ENCODE measurements around the gene NRIP1. TPM values are rescaled to one million over a fixed set of nuclear protein-coding genes. Genes with fewer than 3 reads are reported as not detected.

The NRIP1 gene
- total RNA-seq, 2 experiments from 2014 or later, result 12.4 to 12.8 TPM

DNA sequence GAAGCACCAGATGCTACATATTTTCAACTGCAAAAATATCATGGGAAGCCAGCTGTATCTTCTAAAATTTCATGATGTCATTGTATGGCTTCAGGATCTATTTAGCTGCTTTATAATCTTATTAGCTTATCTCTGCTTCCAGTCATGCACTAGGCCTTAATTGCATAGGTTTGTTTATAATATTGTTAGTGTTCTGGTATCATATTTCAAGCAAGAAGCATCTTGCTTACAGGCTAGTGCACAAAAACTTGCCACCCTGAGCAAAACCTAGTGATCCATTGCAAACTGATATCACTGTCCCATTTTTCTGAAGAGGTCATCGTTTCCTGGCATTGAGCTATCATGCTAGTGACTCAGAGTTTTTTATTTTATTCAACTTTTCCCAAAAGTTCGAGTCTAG, 15.7 kb upstream of the NRIP1 start:
- Mint-ChIP-seq H3K27ac (no peak overlapping the region), H3K4me3 (no peak overlapping the region), H3K27me3 (no peaks in the 10 kb centered on the region)

DNA sequence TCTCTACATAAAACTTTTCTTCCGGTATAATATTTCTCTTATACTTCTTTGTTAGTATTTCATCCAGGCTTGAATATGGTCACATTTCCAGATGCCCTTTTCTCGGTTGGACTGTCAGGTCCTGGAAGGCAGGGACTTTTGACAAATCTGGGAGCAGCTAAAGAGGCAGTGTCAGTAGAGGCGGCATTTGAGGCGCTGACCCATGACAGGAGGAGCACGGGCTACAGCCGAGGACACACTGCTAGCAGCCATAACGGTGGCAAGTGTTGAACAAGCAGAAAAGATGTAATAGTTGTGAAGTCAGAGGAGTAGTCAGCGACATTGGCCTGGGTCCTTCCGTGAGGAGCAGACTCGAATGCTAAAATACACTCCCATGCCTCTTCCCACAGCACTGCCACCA, 14.5 kb upstream of the NRIP1 start:
- no peaks in the 10 kb centered on the region for H3K9me3 Mint-ChIP-seq
- H3K27me3 Mint-ChIP-seq, result no peaks in the 10 kb centered on the region
- ATAC-seq, result no peak
- no peaks in the 10 kb centered on the region for H3K36me3 Mint-ChIP-seq (ENCODE audit: low read depth)
- TF ChIP-seq, protein P1, sequence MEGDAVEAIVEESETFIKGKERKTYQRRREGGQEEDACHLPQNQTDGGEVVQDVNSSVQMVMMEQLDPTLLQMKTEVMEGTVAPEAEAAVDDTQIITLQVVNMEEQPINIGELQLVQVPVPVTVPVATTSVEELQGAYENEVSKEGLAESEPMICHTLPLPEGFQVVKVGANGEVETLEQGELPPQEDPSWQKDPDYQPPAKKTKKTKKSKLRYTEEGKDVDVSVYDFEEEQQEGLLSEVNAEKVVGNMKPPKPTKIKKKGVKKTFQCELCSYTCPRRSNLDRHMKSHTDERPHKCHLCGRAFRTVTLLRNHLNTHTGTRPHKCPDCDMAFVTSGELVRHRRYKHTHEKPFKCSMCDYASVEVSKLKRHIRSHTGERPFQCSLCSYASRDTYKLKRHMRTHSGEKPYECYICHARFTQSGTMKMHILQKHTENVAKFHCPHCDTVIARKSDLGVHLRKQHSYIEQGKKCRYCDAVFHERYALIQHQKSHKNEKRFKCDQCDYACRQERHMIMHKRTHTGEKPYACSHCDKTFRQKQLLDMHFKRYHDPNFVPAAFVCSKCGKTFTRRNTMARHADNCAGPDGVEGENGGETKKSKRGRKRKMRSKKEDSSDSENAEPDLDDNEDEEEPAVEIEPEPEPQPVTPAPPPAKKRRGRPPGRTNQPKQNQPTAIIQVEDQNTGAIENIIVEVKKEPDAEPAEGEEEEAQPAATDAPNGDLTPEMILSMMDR (IDR thresholded peaks at IDR 0.05), result no peak
- no peak for DNase-seq
- intact Hi-C loops (cut with micrococcal nuclease), result no loop called here
- no peak overlapping the region for H3K27ac Mint-ChIP-seq
- H3K4me1 Mint-ChIP-seq (ENCODE audit: low read depth), result no peaks in the 10 kb centered on the region
- H3K4me3 Mint-ChIP-seq, result no peak overlapping the region
- ChIA-PET POLR2A (no interaction called here), CTCF (no interaction called here)

More for the DNA sequence above, 15.7 kb upstream of the NRIP1 start:
- no peak for DNase-seq
- H3K36me3 Mint-ChIP-seq (ENCODE audit: low read depth), result no peaks in the 10 kb centered on the region
- CTCF ChIA-PET, result no interaction called here
- no peaks in the 10 kb centered on the region for H3K4me1 Mint-ChIP-seq (ENCODE audit: low read depth)
- intact Hi-C loops (cut with micrococcal nuclease), result no loop called here
- H3K9me3 Mint-ChIP-seq, result no peaks in the 10 kb centered on the region
- POLR2A ChIA-PET, result no interaction called here
- ATAC-seq, result no peak
- TF ChIP-seq, protein P1 (IDR thresholded peaks at IDR 0.05), result no peak

DNA sequence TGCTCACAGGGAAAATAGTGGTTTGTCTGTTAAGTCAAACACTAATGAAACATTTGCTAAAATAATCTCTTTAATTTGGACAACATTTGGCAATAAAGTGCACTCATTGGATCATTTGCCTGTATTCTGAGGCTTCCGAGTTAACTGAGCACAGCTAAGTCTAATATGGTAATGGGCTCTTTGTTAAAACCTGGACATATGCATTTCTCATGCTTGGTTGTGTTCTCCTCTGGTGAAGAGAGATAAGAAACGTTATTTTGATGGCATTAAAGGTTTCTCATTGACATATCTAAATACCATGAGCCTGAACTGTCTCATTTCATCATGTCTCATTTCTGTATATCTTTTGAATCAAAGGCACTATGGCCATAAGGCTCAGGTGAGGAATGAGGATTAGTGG, 13.4 kb upstream of the NRIP1 start:
- Mint-ChIP-seq H3K4me3 (no peak overlapping the region), H3K9me3 (no peaks in the 10 kb centered on the region), H3K36me3 (ENCODE audit: low read depth) (no peaks in the 10 kb centered on the region), H3K4me1 (ENCODE audit: low read depth) (no peaks in the 10 kb centered on the region), H3K27ac (no peak overlapping the region), H3K27me3 (no peaks in the 10 kb centered on the region)
- CTCF ChIA-PET, result no interaction called here
- POLR2A ChIA-PET, result no interaction called here
- intact Hi-C loops (cut with micrococcal nuclease), result no loop called here
- no peak for ATAC-seq
- DNase-seq, result no peak
- TF ChIP-seq, protein P1 (IDR thresholded peaks at IDR 0.05), result no peak

DNA sequence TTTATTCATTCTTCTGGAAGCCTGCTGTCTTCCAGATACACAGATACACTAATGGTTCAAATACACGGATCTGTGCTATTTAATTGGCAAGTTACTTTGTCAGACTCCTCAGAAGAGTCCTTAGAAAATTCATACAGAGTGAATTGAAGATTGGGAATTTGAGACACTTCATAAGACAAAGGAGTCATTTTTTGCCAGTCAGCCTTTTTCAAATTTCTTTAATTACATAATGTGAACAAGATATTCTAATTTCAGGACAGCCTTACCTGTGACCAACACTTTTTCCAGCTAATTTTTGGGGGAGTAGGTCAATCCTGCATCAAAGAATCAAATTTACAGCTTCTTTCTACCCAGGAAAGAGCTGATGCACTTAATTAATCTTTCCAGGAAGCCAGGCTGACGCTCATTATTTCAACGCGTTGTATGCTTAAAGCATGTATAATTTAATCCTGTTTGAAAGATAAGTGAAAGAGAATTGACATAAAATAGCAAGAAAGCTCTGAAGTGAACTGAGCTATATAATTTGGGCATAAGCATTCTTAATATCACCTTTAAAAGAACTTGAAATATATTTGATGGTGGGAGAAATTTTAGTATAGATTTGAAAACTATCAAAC, 12.8 kb upstream of the NRIP1 start:
- ATAC-seq (no peak), DNase-seq (no peak)
- no peaks in the 10 kb centered on the region for H3K9me3 Mint-ChIP-seq
- TF ChIP-seq, protein P1 (IDR thresholded peaks at IDR 0.05), result no peak
- ChIA-PET CTCF (no interaction called here), POLR2A (no interaction called here)
- H3K27ac Mint-ChIP-seq, result no peak overlapping the region
- H3K4me1 Mint-ChIP-seq (ENCODE audit: low read depth), result no peaks in the 10 kb centered on the region
- H3K4me3 Mint-ChIP-seq, result no peak overlapping the region
- H3K27me3 Mint-ChIP-seq, result no peaks in the 10 kb centered on the region
- intact Hi-C loops (cut with micrococcal nuclease), result no loop called here
- no peaks in the 10 kb centered on the region for H3K36me3 Mint-ChIP-seq (ENCODE audit: low read depth)

DNA sequence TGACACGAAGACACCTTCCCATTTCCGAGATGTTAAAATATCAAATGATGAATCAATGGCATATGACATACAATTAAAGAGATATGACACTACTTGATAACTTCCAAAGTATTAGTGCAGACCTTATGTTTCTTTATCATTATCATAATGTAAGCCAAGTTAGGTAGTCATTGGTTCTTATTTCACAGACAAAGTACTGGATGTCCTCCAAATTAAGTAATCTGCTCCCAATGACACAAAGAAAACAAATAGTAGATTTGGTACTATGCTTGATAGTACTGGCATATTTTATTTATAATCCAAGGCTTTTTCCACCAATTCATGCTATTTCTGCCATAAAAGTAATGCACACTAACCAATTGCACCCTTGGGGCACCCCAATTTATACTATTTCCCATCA, 11.9 kb upstream of the NRIP1 start:
- intact Hi-C loops (cut with micrococcal nuclease), result no loop called here
- TF ChIP-seq, protein P1 (IDR thresholded peaks at IDR 0.05), result no peak
- Mint-ChIP-seq H3K9me3 (no peaks in the 10 kb centered on the region), H3K27ac (no peak overlapping the region), H3K4me3 (no peak overlapping the region), H3K27me3 (no peaks in the 10 kb centered on the region), H3K36me3 (ENCODE audit: low read depth) (no peaks in the 10 kb centered on the region), H3K4me1 (ENCODE audit: low read depth) (no peaks in the 10 kb centered on the region)
- CTCF ChIA-PET, result no interaction called here
- POLR2A ChIA-PET, result no interaction called here
- no peak for ATAC-seq
- DNase-seq, result no peak

Measured in activated CD8-positive, alpha-beta T cell treated with anti-CD3 and anti-CD28 coated beads for 36 hours (primary cell).